Activated CD4-positive, alpha-beta T cell treated with anti-CD3 and anti-CD28 coated beads, Interleukin-2, amount 50 U/mL, for 24 hours (primary cell): Measurements from ENCODE around the gene GABRE.
"Not testable (repeated sequence)": the region's sequence is repeated elsewhere in the genome, so short reads cannot be mapped to it uniquely, and the experiment has no call there.

ENCODE experiments used
- DNase-seq, 2 donors: peaks; one replicate each; pipeline ENCODE4 v3.0.0-alpha.2; 2020; ENCODE audit warnings: low read depth in 1 of 2, low spot score in 1 of 2

GABRE gene

DNA sequence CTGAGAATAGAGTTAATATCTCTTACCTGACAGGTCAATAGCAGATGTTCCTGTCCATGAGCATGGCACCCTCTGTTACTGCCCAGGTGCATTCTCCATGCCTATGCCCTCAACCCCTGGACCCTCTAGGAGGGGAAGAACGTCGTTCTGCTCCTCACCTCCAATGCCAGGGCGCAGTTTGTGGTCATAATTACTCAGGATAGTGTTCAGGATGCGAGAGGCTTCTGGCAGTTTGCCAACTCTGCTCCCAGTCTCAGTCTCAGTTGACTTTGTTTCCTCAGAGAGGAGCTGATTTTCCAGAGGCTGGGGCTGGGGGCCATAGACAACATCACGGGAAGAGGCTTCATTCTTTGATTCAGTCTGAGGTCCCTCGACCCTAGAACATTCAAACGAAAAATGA, 4.4 kb downstream of the GABRE start:
- DNase-seq: no peak

DNA sequence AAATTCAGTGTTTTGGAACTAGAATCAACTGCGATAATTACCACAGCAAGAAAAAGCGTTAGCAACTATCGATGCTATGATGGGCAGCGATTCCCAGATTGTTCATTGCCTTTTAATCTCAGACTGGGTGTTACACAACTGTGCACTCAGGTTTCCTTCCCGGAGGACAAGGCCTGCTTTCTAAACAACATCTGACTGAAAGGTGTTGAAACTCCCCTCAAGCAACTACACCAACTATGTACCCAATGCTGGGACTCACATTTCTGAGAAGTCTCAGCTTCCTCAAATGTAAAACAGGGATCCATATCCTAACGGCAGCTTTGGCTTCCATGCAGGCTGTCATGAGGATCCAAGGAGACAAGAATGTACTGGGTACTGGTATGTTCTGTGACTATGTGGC, 8.2 kb downstream of the GABRE start:
- DNase-seq: no peak

DNA sequence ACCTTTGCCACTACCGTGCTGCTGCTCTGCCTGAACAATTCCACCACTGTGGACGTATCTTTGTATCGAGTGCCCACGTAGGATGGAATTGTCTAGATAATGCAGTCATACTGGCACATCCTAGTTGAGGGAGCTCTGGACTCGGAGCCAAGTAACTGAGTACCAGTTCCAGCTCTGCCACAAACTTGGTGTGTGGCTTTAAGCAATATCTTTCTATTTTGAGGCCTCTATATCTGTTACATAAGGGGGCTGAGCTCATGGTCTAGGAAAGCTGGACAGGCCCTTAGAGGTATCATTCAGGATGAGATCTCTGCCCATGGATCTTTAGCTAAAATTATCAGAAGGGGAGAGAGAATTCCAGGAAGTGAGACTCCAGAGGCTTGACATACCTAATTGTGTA, 12.4 kb downstream of the GABRE start:
- DNase-seq: no peak

DNA sequence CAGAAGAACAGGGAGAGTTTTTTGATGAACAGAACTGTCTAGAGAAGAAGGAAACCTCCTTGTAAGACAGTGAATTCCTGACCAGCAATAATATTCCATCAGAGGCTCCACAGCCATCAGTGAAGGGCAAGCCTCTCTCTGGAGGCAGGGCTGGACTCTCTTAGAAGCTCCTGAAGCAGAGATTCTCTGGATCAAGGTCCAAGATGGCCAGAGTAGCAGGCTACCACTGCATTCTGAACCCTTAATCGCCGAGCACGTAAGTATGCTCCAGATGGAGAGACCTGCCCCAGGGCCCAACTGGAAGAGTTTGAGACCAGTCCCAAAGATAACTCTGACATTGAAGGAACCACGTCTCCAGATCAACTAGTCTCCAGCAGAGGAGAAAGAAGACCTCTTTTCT, 16.4 kb downstream of the GABRE start:
- DNase-seq: no peak

DNA sequence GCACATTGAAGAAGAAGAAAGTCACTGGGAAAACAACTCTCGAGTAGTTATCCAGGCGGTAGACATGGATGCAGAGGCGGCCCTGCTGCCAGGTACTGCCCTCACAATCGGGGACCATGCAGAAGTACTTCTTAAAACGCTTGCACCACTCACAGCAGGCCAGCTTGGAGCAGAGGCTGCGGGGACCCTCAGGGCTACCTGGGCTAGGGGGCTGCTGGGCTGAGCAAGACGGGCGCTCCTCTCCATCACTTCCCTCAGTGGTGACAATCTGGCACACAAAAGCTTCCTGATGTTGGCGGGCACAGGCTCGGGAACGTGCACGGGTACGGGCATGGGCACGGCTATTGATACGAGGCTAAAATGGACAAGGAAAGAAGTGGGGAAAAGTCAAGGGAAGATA, 19.7 kb downstream of the GABRE start:
- DNase-seq: no peak

DNA sequence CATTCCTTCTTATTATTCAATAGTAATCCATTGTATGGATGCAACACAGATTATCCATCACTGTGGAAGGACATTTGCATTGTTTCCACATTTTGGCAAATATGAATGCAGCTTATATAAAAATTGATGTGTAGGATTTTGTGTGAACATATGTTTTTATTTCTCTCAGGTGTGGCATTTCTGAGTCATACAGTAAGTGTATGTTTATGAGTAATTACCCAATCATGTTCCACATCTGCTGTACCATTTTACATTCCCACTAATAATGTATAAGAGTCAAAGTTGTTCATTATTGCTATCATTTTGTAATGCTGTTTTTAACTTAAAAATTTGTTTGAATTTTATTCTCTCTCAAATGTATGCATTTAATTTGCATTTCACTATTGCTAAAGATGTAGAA, 36.3 kb downstream of the GABRE start:
- DNase-seq: no peak

DNA sequence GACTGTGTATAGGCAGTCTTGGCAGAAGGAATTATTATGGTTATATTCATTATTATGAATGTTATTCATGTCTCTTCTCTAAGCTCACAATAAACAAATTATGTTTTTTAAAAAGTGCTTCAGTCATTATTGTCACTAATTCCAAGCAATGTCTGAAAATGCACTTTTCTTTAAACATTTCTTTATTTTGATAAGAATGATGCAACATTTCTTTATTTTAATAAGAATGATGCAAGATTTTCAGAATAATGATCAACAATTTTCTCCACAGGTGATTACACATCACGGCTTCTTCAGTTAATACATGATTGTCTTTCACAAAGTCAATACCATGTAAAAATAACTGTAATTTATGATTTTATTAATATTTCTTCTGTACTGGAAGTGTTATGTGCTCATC, 39.1 kb downstream of the GABRE start:
- no peak for DNase-seq

DNA sequence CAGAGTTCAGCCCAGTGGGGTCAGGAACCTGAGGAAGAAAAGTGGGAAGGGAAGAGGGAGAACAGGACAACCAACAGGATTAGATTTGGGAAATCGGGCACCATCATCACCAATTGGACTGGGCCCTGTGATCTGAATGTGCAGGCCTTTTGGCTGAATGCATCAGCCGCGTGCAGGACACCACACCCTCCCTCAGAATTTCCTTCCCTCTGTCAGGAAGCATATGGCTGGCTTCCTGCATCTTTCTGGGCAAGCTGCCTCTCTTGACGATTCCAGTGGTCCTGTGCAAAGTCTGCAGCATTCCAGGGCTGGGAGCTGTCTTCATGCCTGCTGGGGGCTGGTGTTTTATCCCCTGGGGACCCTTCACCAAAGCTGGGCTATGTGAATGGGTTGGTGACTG, 45.4 kb downstream of the GABRE start:
- DNase-seq: no peak

DNA sequence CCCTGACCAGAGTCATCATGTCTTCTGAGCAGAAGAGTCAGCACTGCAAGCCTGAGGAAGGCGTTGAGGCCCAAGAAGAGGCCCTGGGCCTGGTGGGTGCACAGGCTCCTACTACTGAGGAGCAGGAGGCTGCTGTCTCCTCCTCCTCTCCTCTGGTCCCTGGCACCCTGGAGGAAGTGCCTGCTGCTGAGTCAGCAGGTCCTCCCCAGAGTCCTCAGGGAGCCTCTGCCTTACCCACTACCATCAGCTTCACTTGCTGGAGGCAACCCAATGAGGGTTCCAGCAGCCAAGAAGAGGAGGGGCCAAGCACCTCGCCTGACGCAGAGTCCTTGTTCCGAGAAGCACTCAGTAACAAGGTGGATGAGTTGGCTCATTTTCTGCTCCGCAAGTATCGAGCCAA, 50.8 kb downstream of the GABRE start:
- DNase-seq: no peak

DNA sequence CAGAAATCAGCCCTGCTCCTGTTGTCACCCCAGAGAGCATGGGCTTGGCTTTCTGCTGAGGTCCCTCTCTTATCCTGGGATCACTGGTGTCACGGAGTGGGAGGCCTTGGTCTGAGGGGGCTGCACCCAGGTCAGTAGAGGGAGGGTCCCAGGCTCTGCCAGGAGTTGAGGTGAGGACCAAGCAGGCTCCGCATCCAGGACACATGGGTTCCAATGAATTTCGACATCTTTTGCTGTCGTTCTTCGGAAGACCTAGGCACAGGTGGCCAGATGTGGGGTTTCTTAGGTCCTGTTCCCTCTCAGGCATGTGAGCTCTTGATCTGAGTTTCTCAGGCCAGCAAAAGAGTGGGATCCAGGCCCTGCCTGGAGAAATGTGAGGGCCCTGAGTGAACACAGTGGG, 51.8 kb downstream of the GABRE start:
- no peak for DNase-seq

DNA sequence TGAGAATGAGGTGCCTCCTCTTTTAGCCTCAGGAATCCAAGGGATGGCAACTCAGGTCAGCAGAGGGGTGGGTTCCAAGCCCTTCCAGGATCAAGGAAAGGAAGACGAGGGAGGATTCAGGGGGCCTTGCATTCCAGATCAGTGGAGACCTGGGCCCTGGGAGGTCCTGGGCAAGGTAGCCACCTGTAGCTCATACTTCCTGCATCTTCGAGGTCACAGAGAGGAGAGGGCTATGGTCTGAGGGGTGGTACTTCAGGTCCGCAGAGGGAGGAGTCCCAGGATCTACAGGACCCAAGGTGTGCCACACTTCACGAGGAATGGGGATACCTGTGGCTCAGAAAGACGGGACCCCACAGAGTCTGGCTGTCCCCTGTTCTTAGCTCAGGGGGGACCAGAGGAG, 52.6 kb downstream of the GABRE start:
- no peak for DNase-seq

DNA sequence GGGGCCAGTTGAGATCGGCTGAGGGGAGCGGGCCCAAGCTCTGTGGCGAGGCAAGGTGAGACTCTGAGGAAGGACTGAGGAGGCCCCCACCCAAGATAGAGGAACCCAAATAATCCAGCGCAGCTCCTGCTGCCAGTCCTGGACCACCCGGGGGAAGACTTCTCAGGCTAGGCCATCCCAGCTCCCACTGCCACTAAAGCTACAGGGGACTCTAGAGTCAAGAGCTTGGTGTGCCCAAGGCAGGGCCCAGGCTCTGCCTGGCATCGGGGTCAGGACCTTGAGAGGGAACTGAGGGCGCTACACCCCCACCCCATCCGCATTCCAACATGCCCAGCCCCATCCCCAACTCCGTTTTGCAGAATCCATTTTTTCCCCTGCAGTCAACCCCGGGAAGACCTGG, 53.2 kb downstream of the GABRE start:
- no peak for DNase-seq

DNA sequence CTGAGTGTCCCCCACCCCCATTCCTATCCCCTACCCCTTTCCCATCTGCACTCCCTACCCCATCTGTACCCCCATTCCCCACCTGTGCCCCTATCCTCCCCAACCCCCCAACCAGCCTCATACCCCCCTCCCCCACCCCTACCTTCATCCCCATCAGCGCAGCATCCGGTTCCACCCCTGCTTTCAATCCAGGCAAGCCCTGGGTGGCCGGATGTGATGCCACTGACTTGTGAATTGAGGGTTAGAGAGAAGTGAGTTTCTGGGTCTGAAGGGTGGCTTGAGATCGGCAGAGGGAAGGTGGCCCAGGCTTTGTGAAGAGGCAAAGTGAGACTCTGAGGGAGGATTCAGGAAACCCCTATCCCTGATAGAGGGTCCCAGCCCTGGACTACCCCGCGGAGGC, 53.9 kb downstream of the GABRE start:
- no peak for DNase-seq

DNA sequence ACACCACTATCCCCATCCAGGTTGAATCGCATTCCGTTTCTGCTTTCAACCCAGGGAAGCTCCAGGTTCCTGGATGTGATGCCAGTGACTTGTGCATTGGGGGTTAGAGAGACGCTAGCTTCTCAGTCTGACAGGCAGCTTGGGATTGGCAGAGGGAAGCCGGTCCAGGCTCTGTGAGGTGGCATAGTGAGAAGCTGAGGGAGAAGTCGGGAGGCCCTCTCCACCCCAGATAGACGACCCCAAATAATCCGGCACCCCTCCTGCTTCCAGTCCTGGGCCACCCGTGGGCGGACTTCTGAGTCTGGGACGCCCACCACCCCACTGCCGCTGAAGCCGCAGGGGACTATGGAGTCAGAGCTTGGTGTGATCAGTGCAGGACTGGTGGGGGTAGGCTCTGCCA, 54.4 kb downstream of the GABRE start:
- no peak for DNase-seq

DNA sequence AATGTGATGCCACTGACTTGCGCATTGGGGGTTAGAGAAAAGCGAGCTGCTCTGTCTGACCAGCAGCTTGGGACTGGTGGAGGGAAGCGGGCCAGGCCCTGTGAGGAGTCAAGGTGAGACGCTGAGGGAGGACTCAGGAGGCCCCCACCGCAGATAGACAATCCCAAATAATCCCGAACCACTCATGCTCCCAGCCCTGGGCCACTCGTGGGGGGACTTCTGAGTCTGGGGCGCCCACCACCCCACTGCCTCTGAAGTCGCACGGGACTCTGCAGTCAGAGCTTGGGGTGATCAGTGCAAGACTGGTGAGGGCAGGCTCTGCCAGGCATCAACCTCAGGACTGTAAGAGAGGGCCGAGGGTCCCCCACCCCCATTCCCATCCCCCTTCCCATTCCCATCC, 54.9 kb downstream of the GABRE start:
- DNase-seq: no peak

DNA sequence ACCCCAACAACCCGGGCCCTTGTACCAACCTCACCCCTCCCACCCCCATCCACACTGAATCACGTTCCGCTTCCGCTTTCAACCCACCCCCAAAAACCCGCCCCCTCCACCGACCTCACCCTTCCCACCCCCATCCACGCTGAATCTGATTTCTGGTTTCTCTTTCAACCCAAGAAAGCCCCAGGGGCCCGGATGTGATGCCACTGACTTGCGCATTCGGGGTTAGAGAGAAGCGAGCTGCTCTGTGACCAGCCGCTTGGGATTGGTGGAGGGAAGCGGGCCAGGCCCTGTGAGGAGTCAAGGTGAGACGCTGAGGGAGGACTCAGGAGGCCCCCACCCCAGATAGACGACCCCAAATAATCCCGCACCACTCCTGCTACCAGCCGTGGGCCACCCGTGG, 55.7 kb downstream of the GABRE start:
- DNase-seq: not testable (repeated sequence)

DNA sequence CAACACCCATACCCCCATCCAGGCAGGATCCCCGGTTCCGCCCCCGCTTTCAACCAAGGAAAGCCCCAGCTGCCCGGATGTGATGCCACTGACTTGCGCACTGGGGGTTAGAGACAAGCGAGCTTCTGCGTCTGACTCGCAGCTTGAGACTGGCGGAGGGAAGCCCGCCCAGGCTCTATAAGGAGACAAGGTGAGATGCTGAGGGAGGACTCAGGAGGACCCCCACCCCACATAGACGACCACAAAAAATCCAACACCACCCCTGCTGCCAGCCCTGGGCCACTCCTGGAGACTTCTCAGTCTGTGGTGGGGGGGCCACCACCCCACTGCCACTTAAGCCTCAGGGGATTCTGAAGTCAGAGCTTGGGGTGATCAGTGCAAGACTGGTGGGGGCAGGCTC, 61.7 kb downstream of the GABRE start, which contains the start of gene MAGEA4:
TSS of gene MAGEA4 (plus strand) at position 110 of the 400 bp plus-strand sequence. CDS start 10,776 bp downstream, outside the sequence.
- DNase-seq: no peak

DNA sequence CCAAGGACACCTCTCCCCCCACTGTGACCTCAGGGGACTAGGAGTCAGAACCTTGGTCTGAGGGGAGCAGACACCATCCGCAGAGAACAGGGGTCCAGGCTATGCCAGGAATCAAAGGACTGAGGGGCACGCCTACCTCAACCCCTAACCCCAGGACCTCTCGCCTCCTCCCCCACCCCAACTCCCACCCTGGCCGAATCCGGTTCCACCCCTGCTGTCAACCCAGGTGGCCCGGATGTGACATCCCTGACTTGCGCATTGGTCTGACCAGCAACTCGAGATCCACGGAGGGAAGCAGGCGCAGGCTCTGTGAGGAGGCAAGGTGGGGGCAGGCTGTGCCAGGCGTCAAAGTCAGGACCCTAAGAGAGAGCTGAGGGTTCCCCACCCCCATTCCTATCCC, 62.3 kb downstream of the GABRE start:
- DNase-seq: no peak

DNA sequence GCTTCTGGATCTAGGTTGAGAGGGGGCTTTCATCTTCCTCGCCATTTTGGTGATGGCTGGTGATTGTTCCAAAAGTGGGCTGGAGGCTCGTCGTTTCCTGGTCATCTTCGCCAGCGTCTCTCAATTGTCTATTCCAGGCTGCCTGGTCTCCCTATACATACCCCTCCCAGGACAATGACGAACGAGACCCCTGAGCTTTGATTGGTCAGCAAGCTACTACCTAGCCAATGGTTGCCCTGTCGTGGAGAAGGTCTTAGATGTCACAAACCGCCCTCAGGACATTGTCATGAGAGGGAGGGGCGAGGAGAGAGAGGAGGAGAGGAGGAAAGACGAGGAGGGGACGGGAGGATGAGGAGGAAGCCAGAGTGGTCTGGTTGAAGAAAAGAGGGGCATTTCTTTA, 69.5 kb downstream of the GABRE start:
- no peak for DNase-seq
